Vagina (tissue), 2 donors: ENCODE data around the gene SPOCK2.

Source experiments
- POLR2A ChIP-seq, 2 donors: fragments of 450-650 bp; IDR thresholded peaks; one replicate each; pipeline ENCODE4 v1.6.1; 2017; ENCODE audit warnings: antibody characterized with exemption in 2 of 2, mild to moderate bottlenecking in 2 of 2, moderate library complexity in 2 of 2
- POLR2AphosphoS5 ChIP-seq, 2 donors: sonication (generic); formaldehyde crosslinking; IDR thresholded peaks; one replicate each; pipeline ENCODE4 v1.9.0; 2017; ENCODE audit warnings: antibody characterized with exemption in 2 of 2, mild to moderate bottlenecking in 2 of 2, low read depth in 1 of 2; ENCODE audit not compliant: insufficient read depth in 1 of 2
- TF ChIP-seq, protein P1 (sequence below), 3 experiments: fragments of 450-650 bp in 2 of 3; fragments of 200-600 bp in 1 of 3; sonication (generic) in 1 of 3; IDR thresholded peaks; one replicate each; pipeline ENCODE4 v1.5.1; 2017 to 2019; ENCODE audit warnings: antibody characterized with exemption in 3 of 3, mild to moderate bottlenecking in 2 of 3, moderate library complexity in 2 of 3

DNA sequence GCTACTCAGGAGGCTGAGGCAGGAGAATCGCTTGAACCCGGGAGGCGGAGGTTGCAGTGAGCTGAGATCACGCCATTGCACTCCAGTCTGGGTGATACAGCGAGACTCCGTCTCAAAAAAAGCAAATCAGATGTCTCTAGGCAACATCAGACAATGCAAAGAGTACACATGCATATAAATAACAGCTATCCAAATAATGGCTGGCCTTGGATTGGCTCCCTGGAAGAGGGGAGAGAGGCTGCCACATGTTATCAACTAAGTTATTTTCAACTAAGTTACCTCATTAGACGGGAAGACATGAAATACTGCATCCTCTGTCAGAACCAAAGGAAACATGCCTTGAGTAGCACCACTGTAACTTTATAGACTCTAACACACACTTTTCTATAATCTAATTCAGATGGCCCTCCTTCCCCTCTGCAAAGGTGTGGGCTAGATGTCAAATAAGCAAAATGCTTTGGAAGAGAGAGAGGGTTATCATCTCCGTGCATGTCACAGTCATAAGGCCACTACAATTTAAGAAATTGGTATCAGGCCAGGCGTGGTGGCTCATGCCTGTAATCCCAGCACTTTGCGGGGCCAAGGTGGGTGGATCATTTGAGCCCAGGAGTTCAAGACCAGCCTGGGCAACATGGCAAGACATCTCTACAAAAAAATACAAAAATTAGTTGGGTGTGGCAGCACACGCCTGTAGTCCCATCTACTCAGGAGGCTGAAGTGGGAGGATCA is 22.5 kb upstream of the SPOCK2 start:
- TF ChIP-seq, protein P1, sequence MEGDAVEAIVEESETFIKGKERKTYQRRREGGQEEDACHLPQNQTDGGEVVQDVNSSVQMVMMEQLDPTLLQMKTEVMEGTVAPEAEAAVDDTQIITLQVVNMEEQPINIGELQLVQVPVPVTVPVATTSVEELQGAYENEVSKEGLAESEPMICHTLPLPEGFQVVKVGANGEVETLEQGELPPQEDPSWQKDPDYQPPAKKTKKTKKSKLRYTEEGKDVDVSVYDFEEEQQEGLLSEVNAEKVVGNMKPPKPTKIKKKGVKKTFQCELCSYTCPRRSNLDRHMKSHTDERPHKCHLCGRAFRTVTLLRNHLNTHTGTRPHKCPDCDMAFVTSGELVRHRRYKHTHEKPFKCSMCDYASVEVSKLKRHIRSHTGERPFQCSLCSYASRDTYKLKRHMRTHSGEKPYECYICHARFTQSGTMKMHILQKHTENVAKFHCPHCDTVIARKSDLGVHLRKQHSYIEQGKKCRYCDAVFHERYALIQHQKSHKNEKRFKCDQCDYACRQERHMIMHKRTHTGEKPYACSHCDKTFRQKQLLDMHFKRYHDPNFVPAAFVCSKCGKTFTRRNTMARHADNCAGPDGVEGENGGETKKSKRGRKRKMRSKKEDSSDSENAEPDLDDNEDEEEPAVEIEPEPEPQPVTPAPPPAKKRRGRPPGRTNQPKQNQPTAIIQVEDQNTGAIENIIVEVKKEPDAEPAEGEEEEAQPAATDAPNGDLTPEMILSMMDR (IDR thresholded peaks at IDR 0.05): no peak
- TF ChIP-seq POLR2A (IDR thresholded peaks at IDR 0.05) (no peak), POLR2AphosphoS5 (IDR thresholded peaks at IDR 0.05; ENCODE audit: insufficient read depth in 1 of 2, low read depth in 1 of 2) (no peak)
